Stimulated activated naive CD8-positive, alpha-beta T cell treated with anti-CD3 and anti-CD28 coated beads, Interleukin-15, amount 100 ng/mL, for 72 hours (primary cell): Measurements from ENCODE around the gene ACAP3.
"Not testable (repeated sequence)": the region's sequence is repeated elsewhere in the genome, so short reads cannot be mapped to it uniquely, and the experiment has no call there.

Source experiments
- ATAC-seq: fragments of 150-1000 bp; cut with Tn5 transposase; 2 replicates; pipeline ENCODE4 v1.10.0; 2021; ENCODE audit warnings: mild to moderate bottlenecking, moderate library complexity
- DNase-seq, 2 donors: peaks; one replicate each; pipeline ENCODE4 v3.0.0; 2021 to 2022
- H3K27ac Mint-ChIP-seq, 2 donors: one replicate each; pipeline ENCODE4 v1.8.0; 2022; ENCODE audit warnings: mild to moderate bottlenecking in 2 of 2, mixed read lengths in 2 of 2, moderate library complexity in 2 of 2
- H3K27me3 Mint-ChIP-seq: one replicate; pipeline ENCODE4 v1.8.0; 2022; ENCODE audit warnings: mixed read lengths
- H3K4me1 Mint-ChIP-seq: one replicate; pipeline ENCODE4 v1.8.0; 2022; ENCODE audit warnings: mild to moderate bottlenecking, mixed read lengths
- H3K4me3 Mint-ChIP-seq, 2 donors: one replicate each; pipeline ENCODE4 v1.8.0; 2022; ENCODE audit warnings: mild to moderate bottlenecking in 2 of 2, mixed read lengths in 2 of 2, moderate library complexity in 1 of 2
- H3K9me3 Mint-ChIP-seq, 2 donors: one replicate each; pipeline ENCODE4 v1.8.0; 2022; ENCODE audit warnings: mixed read lengths in 2 of 2

The ACAP3 gene

DNA sequence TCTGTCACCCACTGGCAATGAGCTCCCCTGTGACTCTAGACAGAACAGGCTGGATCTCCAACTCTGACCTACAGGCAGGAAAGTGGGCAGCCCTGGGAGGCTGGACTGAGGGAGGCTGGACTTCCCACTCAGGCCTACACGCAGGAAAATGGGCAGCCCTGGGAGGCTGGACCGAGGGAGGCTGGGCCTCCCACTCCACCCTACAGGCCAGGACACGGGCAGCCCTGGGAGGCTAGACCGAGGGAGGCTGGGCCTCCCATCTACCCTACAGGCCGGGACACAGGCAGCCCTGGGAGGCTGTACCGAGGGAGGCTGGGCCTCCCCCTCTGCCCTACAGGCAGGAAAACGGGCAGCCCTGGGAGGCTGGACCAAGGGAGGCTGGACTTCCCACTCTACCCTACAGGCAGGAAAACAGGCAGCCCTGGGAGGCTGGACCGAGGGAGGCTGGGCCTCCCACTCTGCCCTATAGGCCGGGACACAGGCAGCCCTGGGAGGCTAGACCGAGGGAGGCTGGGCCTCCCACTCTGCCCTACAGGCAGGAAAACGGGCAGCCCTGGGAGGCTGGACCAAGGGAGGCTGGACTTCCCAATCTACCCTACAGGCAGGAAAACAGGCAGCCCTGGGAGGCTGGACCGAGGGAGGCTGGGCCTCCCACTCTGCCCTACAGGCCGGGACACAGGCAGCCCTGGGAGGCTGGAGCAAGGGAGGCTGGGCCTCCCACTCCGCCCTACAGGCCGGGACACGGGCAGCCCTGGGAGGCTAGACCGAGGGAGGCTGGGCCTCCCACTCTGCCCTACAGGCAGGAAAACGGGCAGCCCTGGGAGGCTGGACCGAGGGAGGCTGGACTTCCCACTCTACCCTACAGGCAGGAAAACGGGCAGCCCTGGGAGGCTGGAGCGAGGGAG is 59.5 kb downstream of the ACAP3 start:
- peak overlapping the region in 1 of 2 donors; percentile 63 for H3K27ac Mint-ChIP-seq
- not testable (repeated sequence) for H3K27me3 Mint-ChIP-seq, DNase-seq, H3K4me3 Mint-ChIP-seq, H3K9me3 Mint-ChIP-seq, ATAC-seq
- H3K4me1 Mint-ChIP-seq = peaks cover 35% of the 10 kb centered on the region

DNA sequence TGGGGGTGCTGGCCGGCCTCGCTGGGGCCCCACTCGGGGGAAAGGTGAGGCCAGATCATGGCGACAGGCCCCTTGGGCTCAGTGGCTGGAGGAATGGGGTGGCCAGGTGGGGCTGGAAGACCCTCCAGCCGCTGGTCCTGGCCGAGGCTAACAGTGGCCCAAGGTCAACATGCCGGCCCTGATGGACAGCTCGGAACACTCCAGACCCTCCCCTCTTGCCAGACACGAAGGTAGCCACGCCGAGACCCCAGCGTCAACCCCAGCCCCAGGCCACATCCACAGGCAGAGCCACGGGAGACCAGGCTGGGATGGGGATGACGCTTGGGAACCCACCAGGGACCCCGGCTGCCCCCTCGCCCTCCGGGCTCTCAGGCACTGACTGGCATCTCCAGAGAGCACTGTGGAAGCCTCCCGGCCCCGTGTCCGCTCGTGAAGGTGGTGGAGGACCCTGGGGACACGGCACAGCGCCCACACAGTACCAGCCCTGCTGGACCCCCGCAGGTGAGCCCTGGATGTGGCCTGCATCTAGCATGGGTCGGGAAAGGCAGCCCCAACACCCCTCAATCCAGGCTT is 60.3 kb downstream of the ACAP3 start:
- Mint-ChIP-seq H3K4me1 (peaks cover 28% of the 10 kb centered on the region), H3K4me3 (no peak overlapping the region), H3K27me3 (no peaks in the 10 kb centered on the region), H3K27ac (peak overlapping the region in 1 of 2 donors; percentile 34), H3K9me3 (no peaks in the 10 kb centered on the region)
- no peak for DNase-seq
- ATAC-seq = no peak

DNA sequence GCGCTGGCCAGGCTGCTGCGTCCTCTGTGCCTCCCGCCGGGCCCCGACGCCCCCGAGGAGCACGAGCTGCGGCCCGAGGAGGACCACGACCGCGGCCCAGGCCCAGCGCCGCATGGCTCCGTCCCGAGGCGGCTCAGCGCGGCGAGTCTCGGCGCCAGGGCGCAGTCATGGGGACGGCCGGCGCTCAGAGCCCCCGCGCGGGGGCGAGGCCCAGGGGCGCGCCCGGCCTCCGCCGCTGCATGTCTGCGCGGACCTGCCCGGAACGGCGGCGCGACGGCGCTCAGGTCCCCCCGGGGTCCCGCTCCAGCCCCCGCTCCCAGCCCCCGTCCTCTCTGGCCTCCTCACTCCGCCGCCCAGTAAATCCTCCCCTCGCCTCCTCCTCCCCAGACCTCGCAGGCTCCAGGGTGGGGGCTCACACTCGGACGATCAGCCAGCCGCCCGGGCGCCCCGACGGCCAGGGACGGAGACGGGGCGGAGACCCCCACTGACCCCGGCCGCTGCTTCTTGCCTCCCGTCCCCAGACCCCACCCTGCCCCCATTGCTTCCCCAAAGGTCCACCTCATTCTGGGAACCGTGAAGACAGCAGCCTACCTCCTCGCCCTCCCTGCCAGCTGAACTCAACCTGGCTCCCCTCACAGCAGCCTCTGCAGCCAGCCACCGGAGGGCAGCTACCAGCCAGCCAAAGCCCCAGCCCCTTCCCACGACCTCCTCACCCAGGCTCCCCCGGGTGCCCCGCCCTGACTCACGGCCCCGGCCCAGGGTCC is 61.0 kb downstream of the ACAP3 start, which contains the start of gene C1QTNF12:
Gene C1QTNF12, minus strand, starts transcription at position 146 of the 764 bp plus-strand sequence. Its CDS starts 32 bp downstream, at position 114.
- no peak for DNase-seq
- peak within 1 kb of the TSS in 1 of 2 donors; percentile 31 for H3K4me3 Mint-ChIP-seq
- H3K27me3 Mint-ChIP-seq = no peaks in the 10 kb centered on the region
- no peak within 1 kb of the TSS for H3K27ac Mint-ChIP-seq
- peak; percentile 3 for ATAC-seq
- no peaks in the 10 kb centered on the region for H3K9me3 Mint-ChIP-seq
- H3K4me1 Mint-ChIP-seq = peaks cover 28% of the 10 kb centered on the region

DNA sequence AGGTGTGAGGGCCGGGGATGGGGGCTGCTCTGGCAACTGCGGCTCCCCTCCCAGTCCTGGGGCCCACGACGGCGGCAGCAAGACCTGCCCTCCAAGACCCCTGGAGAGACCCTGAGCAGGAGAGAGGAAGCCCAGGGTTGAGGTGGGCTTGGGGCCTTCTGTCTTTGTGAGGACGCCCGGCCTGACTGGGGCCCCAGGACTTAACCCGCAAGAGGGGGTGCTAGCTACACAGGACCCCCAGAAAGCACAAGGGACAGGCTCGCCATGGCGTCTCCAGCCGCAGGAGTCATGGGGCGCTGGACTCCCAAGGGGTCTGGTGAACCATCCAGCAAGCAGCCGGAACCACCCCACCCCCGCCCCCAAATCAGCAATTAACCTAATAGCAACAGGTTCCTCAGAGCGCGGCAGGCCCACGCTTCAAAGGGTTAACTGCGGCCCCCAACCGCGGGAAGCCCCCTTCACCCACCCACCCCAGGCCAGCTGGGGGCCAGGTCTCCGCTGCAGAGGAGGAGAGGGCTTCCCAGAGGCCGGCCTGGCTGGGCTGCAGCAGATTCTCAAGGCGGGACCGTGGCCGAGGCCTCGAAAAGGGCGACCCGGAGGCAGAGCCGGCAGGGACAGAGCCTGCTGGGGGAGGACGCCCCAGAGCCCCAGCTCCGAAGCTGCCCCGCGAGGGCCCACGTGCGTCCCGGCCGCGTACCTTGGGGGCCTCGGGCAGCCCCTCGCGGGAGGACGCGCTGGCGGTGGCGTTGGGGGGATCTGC is 61.7 kb downstream of the ACAP3 start:
- H3K9me3 Mint-ChIP-seq = no peaks in the 10 kb centered on the region
- DNase-seq (no peak), ATAC-seq (no peak)
- H3K4me1 Mint-ChIP-seq = peaks cover 24% of the 10 kb centered on the region
- peak overlapping the region in 1 of 2 donors; percentile 21 for H3K4me3 Mint-ChIP-seq
- no peak overlapping the region for H3K27ac Mint-ChIP-seq
- no peaks in the 10 kb centered on the region for H3K27me3 Mint-ChIP-seq

DNA sequence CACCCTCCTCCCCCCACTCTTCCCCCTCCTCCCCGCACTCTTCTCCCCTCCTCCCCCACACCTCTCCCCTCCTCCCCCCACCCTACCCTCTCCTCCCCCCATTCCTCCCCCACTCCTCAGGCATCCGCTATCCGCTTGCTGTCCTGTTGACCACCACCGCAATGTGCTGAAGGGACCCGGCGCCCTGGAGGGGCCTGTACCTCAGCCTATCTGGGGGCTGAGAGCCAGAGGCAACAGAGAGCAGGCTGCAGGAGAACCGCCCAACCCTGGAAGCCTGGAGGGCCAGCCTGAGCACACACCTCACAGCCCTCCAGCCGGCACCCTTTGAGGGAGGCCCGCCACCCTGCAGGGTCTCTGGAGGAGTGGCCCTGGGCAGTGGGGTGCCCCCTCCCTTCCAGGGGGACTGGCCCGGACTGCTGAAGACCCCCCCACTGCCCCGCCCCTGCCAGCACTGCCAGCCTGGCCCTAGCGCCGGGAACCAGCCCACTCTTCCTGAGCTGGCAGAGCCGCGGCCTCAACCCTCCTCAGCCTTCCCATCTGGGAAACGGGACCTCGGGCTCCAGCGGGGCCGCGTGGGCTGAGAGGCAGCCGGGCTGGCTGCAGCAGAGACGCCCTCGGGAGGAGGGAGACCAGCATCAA is 62.4 kb downstream of the ACAP3 start:
- ATAC-seq (peak; percentile 1), DNase-seq (no peak)
- H3K4me3 Mint-ChIP-seq = no peak overlapping the region
- H3K27ac Mint-ChIP-seq = peak overlapping the region in 1 of 2 donors; percentile 6
- H3K4me1 Mint-ChIP-seq = peaks cover 17% of the 10 kb centered on the region
- no peaks in the 10 kb centered on the region for H3K27me3 Mint-ChIP-seq
- H3K9me3 Mint-ChIP-seq = no peaks in the 10 kb centered on the region

DNA sequence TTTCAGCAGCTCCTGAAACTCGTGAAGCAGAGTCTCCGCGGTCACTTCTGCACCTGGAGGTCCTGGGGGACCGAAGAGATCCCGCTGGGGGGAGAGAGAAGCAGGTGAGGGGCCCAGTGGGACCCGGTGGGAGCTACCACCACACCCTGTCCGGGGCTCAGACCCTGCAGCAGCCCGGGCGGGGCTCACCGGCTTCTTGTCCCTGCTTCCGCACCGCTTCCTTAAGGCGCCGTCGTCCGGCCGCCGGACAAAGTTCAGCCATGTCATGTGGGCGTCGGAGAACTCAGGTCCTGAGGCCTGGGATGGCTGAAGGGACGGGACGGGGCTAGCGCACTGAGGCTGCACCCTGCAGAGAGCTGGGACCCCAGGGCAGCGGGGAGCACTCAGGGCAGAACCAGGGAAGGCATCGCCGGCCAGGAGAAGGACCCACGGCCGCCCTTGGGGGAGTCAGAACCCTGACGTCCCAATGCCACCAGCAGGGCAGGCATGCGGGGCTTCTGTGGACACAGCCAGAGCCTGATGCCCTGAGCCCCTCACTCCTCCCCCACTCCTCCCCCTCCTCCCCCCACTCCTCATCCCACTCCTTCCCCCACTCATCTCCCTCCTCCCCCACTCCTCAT is 63.4 kb downstream of the ACAP3 start:
- H3K27me3 Mint-ChIP-seq = no peaks in the 10 kb centered on the region
- DNase-seq (no peak), ATAC-seq (no peak)
- no peak overlapping the region for H3K4me3 Mint-ChIP-seq
- no peaks in the 10 kb centered on the region for H3K9me3 Mint-ChIP-seq
- H3K27ac Mint-ChIP-seq = no peak overlapping the region
- peaks cover 8% of the 10 kb centered on the region for H3K4me1 Mint-ChIP-seq

DNA sequence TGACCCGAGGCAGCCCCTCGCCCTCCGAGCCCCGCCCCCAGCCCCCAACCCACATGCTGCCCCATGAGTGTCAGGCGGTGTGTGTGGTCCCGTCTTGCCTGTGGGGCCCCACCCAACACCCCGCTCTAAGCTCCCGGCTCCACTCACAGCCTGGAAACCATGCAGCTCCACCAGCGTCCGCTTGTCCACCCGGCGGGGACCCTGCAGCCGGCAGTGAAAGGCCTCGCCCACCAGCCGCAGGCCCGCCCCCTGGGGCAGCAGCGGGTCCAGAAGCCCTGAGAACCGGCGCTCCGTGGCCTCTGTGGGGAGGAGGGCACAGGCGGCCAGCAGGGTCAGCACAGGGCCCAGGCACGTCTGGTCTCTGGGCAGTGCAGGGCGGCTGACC is 63.9 kb downstream of the ACAP3 start:
- Mint-ChIP-seq H3K27me3 (no peaks in the 10 kb centered on the region), H3K9me3 (no peaks in the 10 kb centered on the region), H3K27ac (no peak overlapping the region), H3K4me3 (no peak overlapping the region), H3K4me1 (peaks cover 8% of the 10 kb centered on the region)
- no peak for ATAC-seq
- DNase-seq = no peak

DNA sequence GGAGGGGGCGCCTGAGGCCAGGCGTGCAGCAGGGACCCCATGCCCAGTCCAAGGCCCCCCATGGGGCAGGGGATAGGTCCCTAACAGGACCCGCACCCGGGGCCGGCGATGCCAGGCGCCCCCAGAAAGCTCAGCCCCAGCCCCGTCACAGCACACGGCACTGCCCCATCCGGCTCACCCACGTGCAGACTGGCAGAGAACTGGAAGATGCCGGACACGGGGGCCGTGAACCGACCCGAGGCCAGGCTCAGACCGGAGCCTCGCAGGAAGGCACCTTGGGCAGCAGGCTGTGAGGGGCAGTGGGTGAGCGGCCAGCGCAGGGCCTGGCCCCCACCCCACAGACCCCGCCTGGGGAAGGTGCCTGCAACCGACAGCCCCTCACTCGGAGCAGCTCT is 64.5 kb downstream of the ACAP3 start:
- Mint-ChIP-seq H3K9me3 (no peaks in the 10 kb centered on the region), H3K4me1 (peaks cover 8% of the 10 kb centered on the region), H3K27me3 (no peaks in the 10 kb centered on the region), H3K27ac (no peak overlapping the region), H3K4me3 (no peak overlapping the region)
- DNase-seq (no peak), ATAC-seq (peak; percentile 6)

DNA sequence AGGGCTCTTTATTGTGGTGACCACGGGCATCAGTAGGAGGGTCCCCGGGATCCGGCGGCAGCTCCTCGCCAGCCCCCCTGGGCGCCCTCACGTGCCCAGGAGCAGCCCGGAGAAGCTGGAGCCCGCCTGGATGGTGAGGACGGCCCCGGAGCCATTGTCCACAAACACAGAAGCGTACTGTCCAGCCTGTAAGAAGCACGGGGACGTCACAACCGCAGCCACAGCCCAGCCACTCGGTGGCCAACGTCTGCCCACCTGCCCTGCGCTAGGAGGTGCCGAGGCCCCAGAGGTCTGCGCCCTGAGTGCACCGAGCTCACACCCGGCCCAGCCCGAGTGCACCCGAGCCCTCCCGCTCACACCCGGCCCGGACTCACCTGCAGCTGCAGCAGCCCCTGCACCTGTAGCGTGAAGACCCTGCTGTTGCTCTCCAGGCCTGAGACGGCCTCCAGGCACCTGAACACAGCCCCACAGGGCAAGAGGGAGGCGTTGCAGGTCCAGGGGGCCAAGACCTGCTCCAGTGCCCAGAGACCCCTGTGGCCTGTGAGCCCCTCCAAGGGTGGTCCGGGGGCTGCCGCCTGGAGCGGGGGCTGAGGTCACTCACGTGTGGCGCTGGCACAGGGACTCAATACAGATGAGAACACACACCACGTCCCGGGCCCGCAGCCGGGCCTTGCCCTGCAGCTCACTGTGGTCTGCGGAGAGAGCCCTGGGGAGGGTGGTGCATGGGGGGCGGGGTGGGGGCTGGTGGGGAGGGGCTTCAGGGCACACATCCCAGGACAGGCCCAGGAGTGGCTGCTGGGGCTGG is 65.1 kb downstream of the ACAP3 start:
- H3K4me3 Mint-ChIP-seq = no peak overlapping the region
- no peaks in the 10 kb centered on the region for H3K9me3 Mint-ChIP-seq
- DNase-seq = no peak
- ATAC-seq = no peak
- peaks cover 5% of the 10 kb centered on the region for H3K4me1 Mint-ChIP-seq
- no peaks in the 10 kb centered on the region for H3K27me3 Mint-ChIP-seq
- H3K27ac Mint-ChIP-seq = no peak overlapping the region
